ENCODE data around the gene AKR1B15.
A peak's percentile ranks its signal among the peaks of the same experiment; 100 is the strongest.

The AKR1B15 gene

DNA sequence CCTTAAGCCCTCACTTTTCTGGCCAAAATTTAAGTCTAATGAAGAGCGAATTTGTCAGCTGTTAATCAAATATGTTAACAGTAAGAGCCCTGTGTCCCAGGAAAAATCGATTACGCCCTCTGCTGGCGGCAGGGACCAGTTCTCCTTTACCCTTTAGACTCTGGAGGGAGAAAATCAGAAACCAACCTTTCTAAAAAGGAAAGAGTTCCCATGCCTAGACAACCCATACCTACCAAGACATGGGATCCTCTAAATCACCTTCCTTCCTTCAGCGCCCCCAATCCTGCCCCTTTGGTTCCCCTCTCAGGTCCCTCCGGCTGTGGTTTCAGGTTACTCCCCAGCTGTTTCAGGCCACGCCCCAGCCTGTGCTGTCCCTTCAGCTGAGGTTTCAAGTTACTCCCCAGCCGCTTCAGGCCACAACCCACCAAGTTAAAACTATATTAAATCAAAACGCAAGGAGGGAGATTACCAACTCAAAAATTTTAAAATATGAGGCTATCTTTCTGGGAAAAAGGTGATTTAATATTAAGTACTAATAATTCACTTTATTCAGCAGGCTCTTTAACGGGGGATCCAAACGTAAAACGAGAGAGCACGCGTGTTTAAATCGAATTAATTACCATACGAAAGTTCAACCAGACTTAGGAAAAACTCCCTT lies 1.4 kb upstream of the AKR1B15 start:
- Histone ChIP-seq H3K36me3 (ENCODE audit: control insufficient read depth, insufficient read depth, low read length) (no peaks in the 10 kb centered on the region), H3K27me3 (replicated peaks; ENCODE audit: control insufficient read depth, insufficient read depth, low read length) (no peaks in the 10 kb centered on the region), H3K4me3 (replicated peaks; ENCODE audit: low read depth, low read length) (peak overlapping the region; percentile 8; the same call in 1 of the 2 replicates)
- TF ChIP-seq, protein P1, sequence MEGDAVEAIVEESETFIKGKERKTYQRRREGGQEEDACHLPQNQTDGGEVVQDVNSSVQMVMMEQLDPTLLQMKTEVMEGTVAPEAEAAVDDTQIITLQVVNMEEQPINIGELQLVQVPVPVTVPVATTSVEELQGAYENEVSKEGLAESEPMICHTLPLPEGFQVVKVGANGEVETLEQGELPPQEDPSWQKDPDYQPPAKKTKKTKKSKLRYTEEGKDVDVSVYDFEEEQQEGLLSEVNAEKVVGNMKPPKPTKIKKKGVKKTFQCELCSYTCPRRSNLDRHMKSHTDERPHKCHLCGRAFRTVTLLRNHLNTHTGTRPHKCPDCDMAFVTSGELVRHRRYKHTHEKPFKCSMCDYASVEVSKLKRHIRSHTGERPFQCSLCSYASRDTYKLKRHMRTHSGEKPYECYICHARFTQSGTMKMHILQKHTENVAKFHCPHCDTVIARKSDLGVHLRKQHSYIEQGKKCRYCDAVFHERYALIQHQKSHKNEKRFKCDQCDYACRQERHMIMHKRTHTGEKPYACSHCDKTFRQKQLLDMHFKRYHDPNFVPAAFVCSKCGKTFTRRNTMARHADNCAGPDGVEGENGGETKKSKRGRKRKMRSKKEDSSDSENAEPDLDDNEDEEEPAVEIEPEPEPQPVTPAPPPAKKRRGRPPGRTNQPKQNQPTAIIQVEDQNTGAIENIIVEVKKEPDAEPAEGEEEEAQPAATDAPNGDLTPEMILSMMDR (IDR thresholded peaks at IDR 0.05; ENCODE audit: insufficient read depth, low read length, poor library complexity, severe bottlenecking): peak; percentile 94
- peak; percentile 38 for DNase-seq (ENCODE audit: extremely low read depth, insufficient read length)

DNA sequence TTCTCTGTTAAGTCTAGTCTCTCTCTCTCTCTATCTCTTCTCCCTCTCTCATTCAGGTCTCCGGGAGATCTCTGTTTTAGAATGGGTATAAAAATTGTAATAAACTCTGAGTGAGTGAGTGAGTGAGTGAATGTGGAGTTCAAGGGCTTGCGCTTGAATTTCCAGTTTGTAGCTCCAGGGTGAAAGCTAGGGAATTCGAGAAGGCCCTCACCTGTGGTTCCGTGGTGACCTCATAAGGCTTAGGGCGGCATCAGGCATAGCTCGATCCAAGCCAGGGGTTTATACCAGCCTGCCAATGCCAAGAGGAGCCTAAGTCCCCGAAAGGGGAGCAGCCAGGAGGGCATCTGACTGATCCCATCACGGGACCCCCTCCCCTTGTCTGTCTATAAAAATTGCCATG lies 456 bp downstream of the AKR1B15 start:
- Histone ChIP-seq H3K27me3 (replicated peaks; ENCODE audit: control insufficient read depth, insufficient read depth, low read length) (no peaks in the 10 kb centered on the region), H3K36me3 (ENCODE audit: control insufficient read depth, insufficient read depth, low read length) (no peaks in the 10 kb centered on the region), H3K4me3 (replicated peaks; ENCODE audit: low read depth, low read length) (no peak overlapping the region)
- TF ChIP-seq, protein P1 (IDR thresholded peaks at IDR 0.05; ENCODE audit: insufficient read depth, low read length, poor library complexity, severe bottlenecking): no peak
- DNase-seq (ENCODE audit: extremely low read depth, insufficient read length): no peak

DNA sequence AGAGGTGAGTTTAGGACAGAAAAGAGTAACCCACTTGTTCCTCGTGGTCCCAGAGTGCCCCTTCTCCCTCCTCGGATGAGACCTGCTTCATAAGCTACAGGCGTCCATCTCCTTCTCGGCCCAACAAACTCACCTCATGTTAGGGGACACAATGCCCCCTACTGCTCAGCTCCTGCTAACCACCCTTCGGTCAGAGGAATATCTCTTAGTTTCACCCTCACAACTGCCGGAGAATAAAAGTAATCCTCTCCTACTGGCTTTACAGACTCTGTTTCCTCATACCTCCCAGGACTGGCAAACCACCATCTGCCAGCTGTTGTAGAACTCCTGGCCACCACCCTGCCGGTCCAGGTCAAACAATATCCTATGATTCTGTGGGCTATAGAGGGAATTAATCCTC lies 3.2 kb downstream of the AKR1B15 start:
- Histone ChIP-seq H3K36me3 (ENCODE audit: control insufficient read depth, insufficient read depth, low read length) (no peaks in the 10 kb centered on the region), H3K4me3 (replicated peaks; ENCODE audit: low read depth, low read length) (no peak overlapping the region), H3K27me3 (replicated peaks; ENCODE audit: control insufficient read depth, insufficient read depth, low read length) (no peaks in the 10 kb centered on the region; the same call in 1 of the 2 replicates)
- TF ChIP-seq, protein P1 (IDR thresholded peaks at IDR 0.05; ENCODE audit: insufficient read depth, low read length, poor library complexity, severe bottlenecking): peak; percentile 21
- DNase-seq (ENCODE audit: extremely low read depth, insufficient read length): no peak

DNA sequence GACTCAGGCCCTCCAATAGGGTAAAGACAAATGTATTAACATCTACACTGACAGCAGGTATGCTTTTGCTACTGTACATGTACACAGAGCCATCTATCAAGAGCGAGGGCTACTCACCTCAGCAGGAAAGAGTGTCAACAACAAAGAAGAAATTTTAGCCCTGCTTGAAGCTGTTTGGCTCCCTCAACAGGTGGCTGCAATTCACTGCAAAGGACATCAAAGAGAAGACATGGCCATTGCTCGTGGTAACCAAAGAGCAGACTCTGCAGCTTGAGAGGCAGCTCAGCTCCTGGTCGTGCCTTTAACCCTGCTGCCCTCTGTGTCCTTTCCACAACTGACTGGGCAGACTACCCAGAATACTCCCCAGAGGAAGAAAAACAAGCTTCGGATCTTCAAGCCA lies 5.1 kb downstream of the AKR1B15 start:
- no peak for DNase-seq (ENCODE audit: extremely low read depth, insufficient read length)
- H3K27me3 ChIP-seq (replicated peaks; ENCODE audit: control insufficient read depth, insufficient read depth, low read length): no peaks in the 10 kb centered on the region; the same call in 1 of the 2 replicates
- TF ChIP-seq, protein P1 (IDR thresholded peaks at IDR 0.05; ENCODE audit: insufficient read depth, low read length, poor library complexity, severe bottlenecking): peak; percentile 72
- H3K4me3 ChIP-seq (replicated peaks; ENCODE audit: low read depth, low read length): no peak overlapping the region
- no peaks in the 10 kb centered on the region for H3K36me3 ChIP-seq (ENCODE audit: control insufficient read depth, insufficient read depth, low read length)

DNA sequence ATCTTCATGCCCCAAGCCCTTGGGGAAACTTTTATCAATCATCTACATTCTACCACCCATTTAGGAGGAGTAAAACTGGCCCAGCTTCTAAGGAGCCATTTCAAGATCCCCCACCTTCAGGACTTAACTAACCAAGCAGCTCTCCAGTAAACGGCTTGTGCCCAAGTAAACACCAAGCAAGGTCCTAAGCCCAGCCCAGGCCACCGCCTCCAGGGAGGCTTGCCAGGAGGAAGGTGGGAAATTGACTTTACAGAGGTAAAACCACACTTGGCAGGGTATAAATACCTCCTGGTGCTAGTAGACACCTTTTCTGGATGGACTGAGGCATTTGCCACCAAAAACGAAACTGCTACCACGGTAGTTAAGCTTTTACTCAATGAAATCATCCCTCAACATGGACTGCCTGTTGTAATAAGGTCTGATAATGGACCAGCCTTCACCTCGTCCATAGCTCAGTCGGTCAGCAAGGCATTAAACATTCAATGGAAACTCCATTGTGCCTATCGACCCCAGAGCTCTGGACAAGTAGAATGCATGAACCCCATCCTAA lies 5.6 kb downstream of the AKR1B15 start:
- no peak overlapping the region for H3K4me3 ChIP-seq (replicated peaks; ENCODE audit: low read depth, low read length)
- DNase-seq (ENCODE audit: extremely low read depth, insufficient read length): peak; percentile 22
- no peaks in the 10 kb centered on the region; the same call in 1 of the 2 replicates for H3K27me3 ChIP-seq (replicated peaks; ENCODE audit: control insufficient read depth, insufficient read depth, low read length)
- no peaks in the 10 kb centered on the region for H3K36me3 ChIP-seq (ENCODE audit: control insufficient read depth, insufficient read depth, low read length)
- TF ChIP-seq, protein P1 (IDR thresholded peaks at IDR 0.05; ENCODE audit: insufficient read depth, low read length, poor library complexity, severe bottlenecking): no peak
